ENCODE results near the gene ASPN.
"Not testable (repeated sequence)": the region's sequence is repeated elsewhere in the genome, so short reads cannot be mapped to it uniquely, and the experiment has no call there.

ASPN gene

DNA sequence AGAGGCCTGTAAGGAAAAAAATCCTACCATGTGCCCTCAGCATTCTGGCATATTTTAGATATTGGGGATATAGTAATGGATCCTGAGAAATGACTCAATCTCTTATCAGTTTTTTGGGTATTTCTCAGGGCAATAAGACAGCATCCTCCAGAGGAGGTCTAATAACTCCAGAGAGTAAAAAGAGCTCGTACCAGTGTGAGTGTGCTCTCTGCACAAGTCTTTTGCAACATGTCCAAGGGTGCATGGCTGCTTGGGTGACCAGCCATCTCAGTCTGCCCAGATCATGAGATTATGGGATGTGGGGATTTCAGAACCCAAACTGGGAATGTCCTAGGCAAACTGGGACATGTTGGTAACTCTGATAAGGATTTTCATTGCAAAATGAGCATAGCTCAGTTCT lies 15.3 kb downstream of the ASPN start:
- no peak for DNase-seq

DNA sequence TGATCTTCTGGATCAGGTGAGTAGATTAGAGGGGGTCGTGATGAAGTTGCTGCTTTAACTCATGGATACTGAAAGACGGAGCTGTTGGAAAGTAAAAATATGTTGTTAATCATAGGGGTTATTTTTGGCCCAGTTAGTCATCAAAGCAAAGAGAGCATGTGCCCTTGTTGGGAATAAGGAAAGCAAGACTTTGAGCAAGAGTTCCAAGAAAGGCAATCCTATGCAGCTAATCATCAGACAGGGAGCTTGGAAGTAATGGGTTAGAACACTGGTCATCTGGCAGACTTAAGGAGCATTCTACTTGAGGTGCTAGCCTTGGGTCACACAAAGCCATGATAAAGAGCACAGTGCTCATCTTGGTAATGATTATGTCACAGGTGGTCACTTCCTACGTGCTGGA lies 18.3 kb downstream of the ASPN start:
- no peak for DNase-seq

DNA sequence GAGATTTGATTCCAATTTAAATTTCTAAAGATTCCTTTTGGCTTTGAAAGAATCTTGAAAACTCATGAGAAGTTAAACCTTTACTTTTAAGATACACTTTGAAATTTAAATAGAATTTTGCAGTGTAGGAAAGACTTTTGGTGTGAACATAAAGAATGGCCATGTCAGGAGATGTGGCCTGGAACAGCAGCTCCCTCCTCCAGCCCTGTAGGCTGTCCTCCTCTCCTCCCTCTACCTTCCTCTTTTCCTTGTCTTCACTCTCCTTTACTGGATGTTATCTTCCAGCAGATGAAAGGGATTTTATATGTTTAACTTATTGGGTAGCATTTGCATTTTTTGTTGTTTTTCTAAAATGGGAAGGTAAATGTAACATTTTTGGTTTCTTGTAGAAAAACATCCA lies 18.9 kb downstream of the ASPN start:
- no peak for DNase-seq

DNA sequence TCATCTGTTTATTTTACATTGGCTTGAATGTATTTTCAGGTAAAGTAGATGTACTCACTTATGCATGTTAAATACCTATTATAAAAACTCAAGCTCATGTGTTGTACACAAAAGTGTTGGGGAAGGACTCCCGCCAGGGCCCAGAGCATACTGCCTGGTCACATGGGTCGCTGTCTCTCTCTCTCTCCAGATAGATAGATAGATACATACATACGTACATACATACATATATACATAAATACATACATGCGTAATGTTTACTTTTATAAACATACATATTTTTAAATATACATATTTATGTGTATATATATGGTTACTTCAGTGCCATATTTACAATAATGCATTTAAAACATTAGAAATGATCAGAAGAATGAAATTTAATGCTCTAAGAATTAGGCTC lies 24.7 kb downstream of the ASPN start:
- no peak for DNase-seq

DNA sequence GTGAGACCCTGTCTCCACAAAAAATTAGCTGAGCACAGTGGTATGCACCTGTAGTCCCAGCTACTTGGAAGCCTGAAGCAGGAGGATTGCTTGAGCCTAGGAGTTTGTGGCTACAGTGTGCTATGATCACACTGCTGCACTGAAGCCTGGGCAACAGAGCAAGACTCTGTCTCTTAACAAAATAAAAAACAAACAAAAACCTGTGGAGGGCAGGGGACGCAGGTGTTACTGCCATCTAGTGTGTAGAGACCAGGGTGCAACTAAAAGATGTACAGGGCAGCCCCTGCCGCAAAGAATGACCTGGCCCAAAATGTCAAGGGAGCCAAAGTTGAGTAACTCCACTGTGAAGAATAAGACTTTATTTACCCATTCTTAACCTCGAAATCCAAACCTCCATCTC lies 27.1 kb downstream of the ASPN start:
- DNase-seq: no peak

DNA sequence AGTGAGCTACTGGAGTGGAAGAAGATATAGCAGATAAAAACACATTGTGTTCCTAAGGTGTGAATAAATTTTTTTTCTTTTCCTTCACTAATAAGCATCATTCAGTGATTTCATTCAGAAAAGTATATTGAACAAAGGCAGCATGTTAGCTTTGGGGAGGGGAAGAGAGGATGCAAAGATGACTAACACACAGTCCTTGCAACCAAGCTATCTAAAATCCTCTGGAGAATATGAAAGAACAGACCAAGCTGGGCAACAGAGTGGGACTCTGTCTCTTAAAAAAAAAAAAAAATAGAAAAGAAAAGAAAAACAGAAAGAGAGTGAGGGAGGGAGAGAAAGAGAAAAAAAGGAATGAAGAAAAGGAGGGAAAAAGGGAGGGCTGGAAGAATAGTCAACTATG lies 35.8 kb downstream of the ASPN start:
- DNase-seq: no peak

DNA sequence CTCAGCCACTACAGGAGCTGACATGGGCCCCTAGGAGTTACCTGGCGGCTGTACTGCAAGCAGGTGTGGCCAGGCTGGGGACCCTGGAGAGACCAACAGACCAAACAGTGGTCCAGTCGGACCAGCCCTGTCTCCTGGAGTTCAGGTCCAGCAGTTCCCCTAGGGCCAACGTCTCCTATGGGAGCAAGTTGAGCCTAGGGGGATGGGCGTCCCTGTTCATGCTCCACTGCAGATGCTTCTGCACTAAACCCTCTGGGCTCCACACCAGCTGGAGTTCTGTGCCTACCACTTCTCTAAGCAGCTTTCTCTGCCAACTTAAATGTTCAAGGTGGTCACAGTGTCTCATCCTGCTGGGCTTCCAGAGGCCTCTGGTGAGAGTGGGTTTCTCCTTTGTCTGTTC lies 37.5 kb downstream of the ASPN start:
- DNase-seq: no peak

DNA sequence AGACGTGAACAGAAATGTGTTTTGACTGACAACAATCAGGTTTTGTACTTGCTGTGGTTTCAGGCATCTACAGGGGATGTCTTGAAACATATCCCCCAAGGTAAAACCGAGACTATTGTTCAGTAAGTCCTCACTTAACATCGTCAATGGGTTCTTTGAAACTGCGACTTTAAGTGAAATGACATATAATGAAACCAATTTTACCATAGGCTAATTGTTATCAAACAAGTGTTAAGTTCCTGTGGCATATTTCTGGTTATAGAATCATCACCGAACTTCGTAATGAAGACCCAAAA lies 41.6 kb downstream of the ASPN start:
- DNase-seq: peak; percentile 36

DNA sequence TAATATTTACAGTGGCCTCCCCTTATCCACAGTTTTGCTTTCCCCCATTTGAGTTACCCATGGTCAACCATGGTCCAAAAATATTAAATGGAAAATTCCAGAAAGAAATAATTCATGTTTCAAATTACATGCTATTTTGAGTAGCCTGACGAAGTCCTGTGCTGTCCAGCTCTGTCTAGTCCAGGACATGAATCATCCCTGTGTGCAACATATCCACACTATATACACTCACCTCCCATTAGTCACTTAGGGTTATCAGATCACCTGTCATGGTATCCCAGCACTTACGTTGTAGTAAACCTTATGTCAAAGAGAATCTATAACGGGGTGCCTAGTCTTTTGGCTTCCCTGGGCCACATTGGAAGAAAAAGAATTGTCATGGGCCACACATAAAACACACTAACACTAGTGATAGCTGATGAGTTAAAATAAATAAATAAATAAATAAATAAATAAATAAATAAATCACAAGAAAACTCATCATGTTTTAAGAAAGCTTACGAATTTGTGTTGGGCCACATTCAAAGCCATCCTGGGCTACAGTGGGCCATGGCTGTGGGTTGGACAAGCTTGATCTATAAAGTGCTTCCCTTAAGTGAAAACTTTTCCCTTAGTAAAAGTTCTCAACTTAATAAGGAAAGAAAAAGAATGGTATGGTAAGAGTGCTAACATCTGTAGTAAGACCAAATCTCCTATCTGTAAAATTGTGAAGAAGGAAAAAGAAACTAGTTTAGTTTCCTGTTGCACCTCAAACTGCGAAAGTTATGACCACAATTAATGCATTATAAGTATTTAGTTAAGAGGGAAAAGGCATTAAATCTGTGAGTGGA lies 42.2 kb downstream of the ASPN start:
- DNase-seq: no peak

DNA sequence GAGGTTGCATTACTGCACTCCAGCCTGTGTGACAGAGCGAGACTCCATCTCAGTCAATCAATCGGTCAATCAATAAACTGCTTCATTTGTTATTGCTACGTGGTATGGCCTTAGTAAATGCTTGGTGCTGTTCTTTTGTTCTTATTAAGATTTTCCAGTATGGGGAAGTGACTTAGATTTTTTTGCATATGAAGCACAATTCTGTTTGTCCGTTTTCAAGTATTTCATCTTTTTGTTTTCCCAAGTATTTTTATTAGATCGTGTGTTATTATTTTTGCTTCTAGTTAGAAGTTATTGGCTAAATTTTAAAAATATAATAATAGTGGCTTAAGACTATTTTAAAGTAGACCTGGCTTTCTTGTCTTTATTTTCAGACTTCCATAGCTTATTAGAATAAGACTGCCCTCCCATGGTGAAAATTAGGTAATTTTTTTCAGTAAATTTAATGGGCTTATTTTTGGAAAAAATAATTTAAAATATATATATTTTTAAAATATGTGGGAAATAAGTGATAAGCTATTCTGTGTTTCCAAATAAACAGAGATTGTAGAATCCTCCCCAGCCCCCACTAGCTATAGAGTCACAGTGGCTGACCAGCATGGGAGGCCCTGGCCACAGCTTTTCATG lies 43.3 kb downstream of the ASPN start:
- DNase-seq: peak; percentile 27

DNA sequence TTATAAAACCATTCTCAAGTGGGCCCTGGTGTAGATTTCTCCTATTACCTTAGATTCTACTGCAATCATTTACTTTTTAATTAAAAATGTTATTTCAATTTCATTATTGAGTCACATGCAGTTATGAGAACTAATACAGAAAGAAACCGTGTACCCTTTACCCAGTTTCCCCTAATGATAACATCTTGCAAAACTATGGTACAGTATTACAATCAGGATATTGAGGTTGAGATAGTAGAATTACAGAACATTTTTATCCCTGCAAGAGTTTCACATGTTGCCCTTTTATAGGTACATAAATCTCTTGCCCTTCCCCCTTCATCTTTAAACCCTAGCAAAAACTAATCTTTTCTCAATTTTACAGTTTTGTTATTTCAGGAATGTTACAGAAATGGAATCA lies 47.0 kb downstream of the ASPN start:
- DNase-seq: no peak

DNA sequence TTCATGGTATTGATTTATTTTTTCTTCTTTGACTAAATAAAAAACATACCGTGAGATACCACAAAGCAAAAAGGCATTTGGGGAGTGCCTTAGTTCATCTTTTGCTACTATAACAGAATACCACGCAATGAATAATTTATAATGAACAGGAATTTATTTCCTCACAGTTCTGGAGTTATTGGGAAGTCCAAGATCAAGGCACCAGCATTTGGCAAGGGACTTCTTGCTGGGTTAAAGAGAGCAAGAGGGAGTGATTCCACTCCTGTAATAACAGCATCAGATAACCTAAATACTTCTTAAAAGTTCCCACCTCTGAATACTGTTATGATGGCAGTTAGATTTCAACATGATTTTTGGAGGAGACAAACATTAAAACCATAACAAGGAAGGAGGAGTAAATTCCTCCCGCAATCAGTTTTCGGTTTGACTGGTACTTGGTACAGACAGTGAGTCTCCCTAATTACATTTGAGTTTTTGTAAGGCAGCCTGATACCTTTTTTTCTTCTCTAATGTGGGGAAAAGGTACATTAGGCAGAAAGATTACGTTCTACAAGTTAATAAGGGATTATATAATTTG lies 49.2 kb downstream of the ASPN start:
- DNase-seq: no peak

DNA sequence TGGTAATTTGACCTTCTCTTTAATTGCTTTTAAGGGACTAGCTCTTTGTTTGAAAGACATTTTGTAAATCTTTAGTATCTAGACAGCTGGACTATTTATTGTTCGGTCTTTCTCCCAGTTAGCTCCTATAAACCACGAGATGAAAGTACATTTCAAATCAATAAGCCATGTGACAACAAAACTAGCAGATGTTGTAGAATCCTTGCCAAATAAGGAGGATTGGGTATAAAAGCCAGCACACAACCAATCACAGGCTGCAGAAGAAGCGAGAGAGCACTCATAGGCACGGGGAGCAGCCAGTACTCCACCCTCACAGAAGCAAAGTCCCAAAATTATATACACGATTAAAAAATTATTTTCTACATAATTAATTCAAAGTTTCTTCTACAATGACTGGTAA lies 50.0 kb downstream of the ASPN start:
- DNase-seq: no peak

DNA sequence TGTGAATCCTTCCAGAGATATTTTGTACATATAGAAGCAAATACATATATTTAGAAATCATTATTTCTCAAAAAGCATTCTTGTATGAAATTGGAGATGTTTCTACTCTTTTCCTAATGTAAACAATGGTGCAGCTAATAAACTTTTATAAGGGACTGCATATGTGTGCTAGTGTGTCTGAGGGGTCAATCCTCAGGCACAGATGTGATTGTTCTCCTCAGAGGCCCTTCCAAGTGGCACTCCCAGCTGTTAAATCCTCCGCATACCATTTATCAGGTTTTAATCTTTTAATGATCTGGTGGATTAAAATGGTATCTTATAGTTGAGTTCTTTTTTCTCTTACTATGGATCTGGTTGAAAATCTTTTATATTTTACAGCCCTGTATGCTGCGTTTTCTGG lies 52.5 kb downstream of the ASPN start:
- no peak for DNase-seq

DNA sequence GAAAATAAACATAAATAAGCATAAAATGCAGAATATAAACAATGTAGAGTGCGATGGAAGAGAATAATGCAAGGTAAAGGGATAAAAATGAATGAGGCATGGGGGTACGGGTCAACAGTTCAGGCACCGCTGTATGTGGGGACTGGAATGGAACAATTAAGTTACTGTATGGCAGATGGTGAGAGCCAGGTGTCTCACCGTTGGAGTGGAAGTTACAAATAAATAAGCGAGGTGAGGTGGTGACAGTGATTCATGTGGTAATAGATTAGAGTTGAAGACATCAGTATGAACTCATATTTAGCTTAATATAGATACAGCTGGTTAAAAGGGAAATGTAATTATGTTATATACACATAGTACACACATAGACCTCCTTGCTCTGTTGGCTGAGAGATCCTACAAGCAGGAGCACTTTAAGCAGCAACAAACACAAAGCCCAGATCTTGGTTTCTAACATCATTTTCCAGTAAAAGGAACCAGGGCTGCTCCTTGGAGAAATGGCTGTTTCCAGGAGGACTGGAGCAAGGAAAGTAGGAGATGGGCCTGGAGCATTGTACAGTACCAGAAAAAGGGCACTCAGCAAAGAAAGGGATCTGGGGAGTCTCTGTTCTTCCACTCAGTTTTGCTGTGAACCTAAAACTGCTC lies 55.7 kb downstream of the ASPN start:
- DNase-seq: no peak

DNA sequence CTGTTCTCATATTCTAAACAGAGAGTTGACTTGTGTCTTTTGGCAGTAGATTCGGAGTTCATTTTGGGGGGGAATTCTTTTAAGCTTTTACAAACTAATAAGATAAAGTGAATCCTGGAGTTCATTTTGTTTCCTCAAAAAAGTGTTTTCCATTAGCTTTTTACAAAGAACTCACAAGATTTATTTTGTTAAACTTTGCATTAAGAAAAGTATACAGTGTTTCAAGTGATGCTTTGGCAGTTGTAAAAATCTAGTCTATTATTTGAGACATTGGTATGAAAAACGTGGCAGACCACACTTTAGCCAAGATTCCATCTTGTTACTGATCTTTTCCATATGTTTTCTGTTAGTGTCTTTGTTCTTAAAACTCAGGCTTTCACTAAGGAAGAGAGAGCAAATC lies 56.8 kb downstream of the ASPN start:
- DNase-seq: no peak

DNA sequence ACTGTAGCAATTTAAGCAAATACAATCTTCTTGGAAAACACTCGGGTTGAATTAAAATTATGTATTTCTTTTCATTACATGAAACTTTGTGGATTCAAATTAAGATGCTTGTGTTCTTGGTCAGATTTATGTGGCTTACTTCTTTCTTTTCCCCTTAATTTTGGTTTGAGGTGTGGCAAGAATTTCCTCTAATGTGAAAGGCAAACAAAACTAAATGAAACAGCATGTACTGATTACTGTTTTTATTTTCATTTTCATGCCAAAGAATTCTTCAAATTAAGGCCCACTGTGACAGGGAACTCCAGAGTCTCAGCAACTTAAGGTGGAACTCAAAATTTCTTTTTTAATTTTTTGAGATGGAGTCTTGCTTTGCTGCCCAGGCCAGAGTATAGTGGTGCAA lies 58.0 kb downstream of the ASPN start, which contains the start of gene OMD:
OMD (minus strand) TSS at position 132 of the 400 bp plus-strand sequence. CDS start 6,913 bp downstream, outside the sequence.
- no peak for DNase-seq

DNA sequence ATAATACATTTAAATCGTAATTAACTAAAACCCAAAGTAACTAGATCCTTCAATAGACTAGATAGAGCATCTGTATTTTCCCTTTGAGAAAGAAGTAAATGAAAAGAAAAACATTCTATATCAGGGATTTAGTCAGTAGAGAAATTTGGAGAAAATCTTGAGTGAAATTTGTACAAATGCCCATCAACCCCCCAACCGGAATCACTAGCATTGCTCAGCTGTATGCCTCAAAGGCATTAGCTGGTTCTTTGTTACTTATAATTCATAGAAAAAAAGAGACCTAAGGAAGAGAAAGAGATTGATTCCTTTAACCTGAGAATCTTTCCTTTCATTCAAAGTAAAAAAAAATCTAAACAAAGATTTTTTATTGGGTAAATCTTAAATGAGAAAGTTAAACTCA lies 58.7 kb downstream of the ASPN start:
- no peak for DNase-seq

DNA sequence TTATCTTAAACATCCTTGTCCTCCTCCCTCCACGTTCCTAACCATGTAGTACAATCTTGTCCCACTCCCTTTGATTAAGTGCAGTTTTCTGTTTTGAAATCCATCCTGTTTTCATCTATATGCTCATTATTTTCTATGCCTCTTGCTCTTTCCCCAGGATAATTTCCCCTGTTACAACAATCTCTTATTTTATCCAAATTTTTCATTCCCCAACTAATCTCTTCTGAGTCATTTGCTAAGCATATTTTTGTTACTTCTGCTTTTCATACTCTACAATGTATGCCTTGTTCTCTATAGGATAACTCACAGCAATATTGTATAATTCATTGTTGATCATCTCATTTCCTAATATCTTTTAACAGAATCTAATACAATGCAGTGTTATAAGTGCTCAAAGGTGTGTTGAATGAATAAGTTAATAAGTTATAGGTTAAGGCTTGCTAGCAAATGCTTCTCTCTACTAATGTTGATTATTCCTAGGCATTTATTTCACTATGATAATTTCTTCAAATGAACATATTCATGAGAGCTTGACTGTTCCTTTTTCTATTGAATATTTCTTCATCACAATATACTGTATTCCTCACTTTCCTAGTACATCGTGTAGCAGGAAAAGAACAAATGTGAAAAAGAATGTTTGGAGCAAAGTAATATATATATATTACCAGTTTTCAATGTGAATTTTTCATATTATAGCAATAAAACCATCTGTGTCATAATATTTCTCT lies 59.5 kb downstream of the ASPN start:
- DNase-seq: no peak

DNA sequence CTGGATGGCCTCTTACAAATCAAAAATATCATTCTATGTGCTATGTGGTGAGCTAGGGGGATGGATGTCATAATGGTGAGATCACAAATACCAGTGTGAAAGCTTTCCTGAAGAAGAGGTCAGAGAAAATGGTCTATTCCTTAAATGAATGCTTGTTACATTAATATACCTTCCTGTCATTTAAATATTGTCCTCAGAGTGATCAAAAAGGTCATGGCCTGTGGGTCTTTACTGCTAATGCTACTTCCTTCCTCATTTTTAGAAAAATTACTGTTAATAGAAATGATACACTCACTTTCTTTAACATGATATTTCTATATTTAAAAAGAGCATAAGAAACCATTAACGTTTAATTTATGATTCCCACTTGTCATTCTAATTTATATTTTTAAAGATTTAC lies 67.7 kb downstream of the ASPN start:
- DNase-seq: no peak

DNA sequence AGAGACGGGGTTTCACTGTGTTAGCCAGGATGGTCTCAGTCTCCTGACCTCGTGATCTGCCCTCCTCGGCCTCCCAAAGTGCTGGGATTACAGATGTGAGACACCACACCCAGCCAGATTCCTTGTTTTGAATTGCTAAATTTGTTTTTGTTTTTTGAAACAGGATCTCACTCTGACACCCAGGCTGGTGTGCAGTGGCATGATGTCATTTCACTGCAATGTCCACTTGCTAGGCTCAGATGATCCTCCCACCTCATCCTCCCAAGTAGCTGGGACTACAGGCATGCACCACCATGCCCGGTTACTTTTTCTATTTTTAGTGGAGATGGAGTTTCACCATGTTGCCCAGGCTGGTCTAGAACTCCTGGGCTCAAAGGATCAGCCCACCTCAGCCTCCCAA lies 71.1 kb downstream of the ASPN start:
- not testable (repeated sequence) for DNase-seq

DNA sequence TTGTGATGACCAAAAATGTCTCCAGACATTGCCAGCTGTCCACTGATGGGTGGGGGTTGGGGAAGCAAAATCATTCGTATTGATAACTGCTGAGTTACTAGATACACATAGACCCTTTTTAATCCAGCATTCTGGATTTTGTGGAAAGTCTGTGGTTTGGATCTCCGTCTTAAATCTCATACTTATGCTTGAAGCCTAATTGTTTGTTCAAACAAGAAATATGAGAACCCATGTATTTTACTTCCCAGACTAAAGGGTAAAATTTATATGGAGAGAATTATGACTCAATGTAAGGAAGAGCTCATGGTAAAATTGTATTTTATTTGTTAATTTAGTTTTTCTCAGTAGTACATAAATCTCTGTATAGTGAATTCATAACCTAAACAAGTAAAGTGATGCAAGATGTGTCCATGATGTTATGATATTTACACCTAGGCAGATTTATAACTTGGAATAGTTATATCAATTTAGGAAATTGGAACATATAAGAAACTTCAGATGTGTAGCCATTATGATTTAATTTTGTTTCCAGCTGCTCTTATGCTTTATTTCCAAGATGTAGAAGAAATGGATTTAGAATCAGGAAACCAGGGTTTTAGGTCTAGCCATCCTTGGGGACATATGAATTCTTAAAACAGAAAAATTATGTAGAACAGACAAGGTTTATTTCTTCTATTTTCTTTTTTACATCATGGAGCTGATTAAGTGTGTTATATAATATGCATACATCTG lies 73.4 kb downstream of the ASPN start:
- no peak for DNase-seq

DNA sequence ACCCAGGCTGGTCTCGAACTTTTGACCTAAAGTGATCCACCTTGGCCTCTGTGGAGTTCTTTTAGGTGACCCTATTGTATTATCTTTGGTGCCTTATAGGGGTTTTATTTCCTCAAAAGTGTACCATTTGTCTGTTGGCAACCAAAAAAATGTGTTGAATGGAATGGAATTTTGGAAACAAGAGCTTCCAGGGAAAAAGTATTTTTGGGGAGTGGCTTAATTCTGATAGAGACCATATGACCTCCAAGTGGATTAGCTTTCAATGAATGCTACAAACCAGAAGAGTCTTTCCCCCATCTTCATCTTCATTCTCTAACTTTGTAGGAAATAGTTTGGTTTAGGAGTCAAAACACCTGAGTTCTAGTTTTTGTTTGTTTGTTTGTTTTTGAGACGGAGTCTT lies 74.5 kb downstream of the ASPN start:
- DNase-seq: no peak
